ENCODE results near the gene FGFR1OP2. TPM values are rescaled to one million over a fixed set of nuclear protein-coding genes. Genes with fewer than 3 reads are reported as not detected.

Gene FGFR1OP2
- total and polyA plus RNA-seq, 4 donors = 11.9 to 76.0 (median 27.6) TPM

GRCh38 chr12:27012982-27013255, 74.6 kb downstream of the FGFR1OP2 start:
- no peak for DNase-seq (ENCODE audit: low spot score)
- Histone ChIP-seq H3K27ac (ENCODE audit: low read depth in 1 of 2, low read length in 2 of 2) (peak overlapping the region; percentile 87 to 99), H3K9ac (ENCODE audit: low read depth in 1 of 2, low read length in 2 of 2) (peak overlapping the region; percentile 77 to 91), H3K4me3 (ENCODE audit: low read depth in 1 of 3, low read length in 3 of 3) (peak overlapping the region in 2 of 3 donors; percentile 97 to 98), H3K27me3 (ENCODE audit: control insufficient read depth in 4 of 4, insufficient read depth in 4 of 4, low read length in 3 of 4) (no peaks in the 10 kb centered on the region), H3K9me3 (ENCODE audit: control insufficient read depth in 4 of 4, low read length in 3 of 4) (no peaks in the 10 kb centered on the region), H3K36me3 (ENCODE audit: control insufficient read depth in 4 of 4, insufficient read depth in 3 of 4, low read depth in 1 of 4, low read length in 3 of 4) (no peaks in the 10 kb centered on the region), H3K4me1 (ENCODE audit: control insufficient read depth in 4 of 4, insufficient read depth in 4 of 4, low read length in 3 of 4) (peaks cover 1 to 48% (median 26%) of the 10 kb centered on the region in 4 donors)
- 44% methylated on average over 5 of the region's 5 CpGs for WGBS
- TF ChIP-seq ZBTB33 (IDR thresholded peaks at IDR 0.05) (no peak), SP1 (IDR thresholded peaks at IDR 0.05) (no peak), TAF1 (conservative IDR thresholded peaks at IDR 0.05) (no peak), EGR1 (IDR thresholded peaks at IDR 0.05; ENCODE audit: low read depth in 2 of 2) (no peak), RXRA (IDR thresholded peaks at IDR 0.05) (no peak), HNF4G (IDR thresholded peaks at IDR 0.05) (no peak), HNF4A (conservative IDR thresholded peaks at IDR 0.05) (no peak)
- TF ChIP-seq, protein P1, sequence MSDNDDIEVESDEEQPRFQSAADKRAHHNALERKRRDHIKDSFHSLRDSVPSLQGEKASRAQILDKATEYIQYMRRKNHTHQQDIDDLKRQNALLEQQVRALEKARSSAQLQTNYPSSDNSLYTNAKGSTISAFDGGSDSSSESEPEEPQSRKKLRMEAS (IDR thresholded peaks at IDR 0.05) = no peak
- TF ChIP-seq, protein P2, sequence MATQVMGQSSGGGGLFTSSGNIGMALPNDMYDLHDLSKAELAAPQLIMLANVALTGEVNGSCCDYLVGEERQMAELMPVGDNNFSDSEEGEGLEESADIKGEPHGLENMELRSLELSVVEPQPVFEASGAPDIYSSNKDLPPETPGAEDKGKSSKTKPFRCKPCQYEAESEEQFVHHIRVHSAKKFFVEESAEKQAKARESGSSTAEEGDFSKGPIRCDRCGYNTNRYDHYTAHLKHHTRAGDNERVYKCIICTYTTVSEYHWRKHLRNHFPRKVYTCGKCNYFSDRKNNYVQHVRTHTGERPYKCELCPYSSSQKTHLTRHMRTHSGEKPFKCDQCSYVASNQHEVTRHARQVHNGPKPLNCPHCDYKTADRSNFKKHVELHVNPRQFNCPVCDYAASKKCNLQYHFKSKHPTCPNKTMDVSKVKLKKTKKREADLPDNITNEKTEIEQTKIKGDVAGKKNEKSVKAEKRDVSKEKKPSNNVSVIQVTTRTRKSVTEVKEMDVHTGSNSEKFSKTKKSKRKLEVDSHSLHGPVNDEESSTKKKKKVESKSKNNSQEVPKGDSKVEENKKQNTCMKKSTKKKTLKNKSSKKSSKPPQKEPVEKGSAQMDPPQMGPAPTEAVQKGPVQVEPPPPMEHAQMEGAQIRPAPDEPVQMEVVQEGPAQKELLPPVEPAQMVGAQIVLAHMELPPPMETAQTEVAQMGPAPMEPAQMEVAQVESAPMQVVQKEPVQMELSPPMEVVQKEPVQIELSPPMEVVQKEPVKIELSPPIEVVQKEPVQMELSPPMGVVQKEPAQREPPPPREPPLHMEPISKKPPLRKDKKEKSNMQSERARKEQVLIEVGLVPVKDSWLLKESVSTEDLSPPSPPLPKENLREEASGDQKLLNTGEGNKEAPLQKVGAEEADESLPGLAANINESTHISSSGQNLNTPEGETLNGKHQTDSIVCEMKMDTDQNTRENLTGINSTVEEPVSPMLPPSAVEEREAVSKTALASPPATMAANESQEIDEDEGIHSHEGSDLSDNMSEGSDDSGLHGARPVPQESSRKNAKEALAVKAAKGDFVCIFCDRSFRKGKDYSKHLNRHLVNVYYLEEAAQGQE (IDR thresholded peaks at IDR 0.05) = no peak

DNA sequence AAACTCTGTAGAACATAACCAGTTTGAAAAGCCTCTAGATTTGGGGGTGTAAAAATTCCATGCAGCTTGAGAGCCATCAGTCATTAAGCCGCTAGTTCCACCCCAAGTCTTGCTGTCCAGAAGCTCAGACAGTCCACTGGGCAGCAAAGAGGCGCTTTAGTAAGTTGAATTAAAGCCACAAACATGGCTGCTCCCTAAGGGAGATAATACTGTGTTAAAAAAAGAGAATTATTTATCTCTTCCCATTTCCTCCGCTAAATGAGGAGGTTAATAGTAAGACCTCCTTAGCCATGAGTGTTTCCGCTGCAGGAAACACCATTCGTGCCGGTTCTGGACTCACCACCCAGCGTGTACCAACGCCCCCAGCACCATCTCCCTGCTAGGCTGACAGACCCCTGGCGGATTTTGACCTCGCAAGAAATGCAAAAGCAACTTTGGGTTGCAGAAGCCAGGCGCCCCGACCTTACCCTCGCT, 75.4 kb downstream of the FGFR1OP2 start:
- Histone ChIP-seq H3K27ac (ENCODE audit: low read depth in 1 of 2, low read length in 2 of 2) (peak overlapping the region; percentile 87 to 99), H3K9ac (ENCODE audit: low read depth in 1 of 2, low read length in 2 of 2) (peak overlapping the region; percentile 77 to 91), H3K27me3 (ENCODE audit: control insufficient read depth in 4 of 4, insufficient read depth in 4 of 4, low read length in 3 of 4) (no peaks in the 10 kb centered on the region), H3K4me1 (ENCODE audit: control insufficient read depth in 4 of 4, insufficient read depth in 4 of 4, low read length in 3 of 4) (peaks cover 1 to 42% (median 26%) of the 10 kb centered on the region in 4 donors), H3K9me3 (ENCODE audit: control insufficient read depth in 4 of 4, low read length in 3 of 4) (no peaks in the 10 kb centered on the region), H3K36me3 (ENCODE audit: control insufficient read depth in 4 of 4, insufficient read depth in 3 of 4, low read depth in 1 of 4, low read length in 3 of 4) (no peaks in the 10 kb centered on the region), H3K4me3 (ENCODE audit: low read depth in 1 of 3, low read length in 3 of 3) (peak overlapping the region; percentile 96 to 98 (median 97))
- TF ChIP-seq FOXA2 (IDR thresholded peaks at IDR 0.05) = no peak
- peak; percentile 92 for TF ChIP-seq YY1 (IDR thresholded peaks at IDR 0.05)
- TF ChIP-seq, protein P3, sequence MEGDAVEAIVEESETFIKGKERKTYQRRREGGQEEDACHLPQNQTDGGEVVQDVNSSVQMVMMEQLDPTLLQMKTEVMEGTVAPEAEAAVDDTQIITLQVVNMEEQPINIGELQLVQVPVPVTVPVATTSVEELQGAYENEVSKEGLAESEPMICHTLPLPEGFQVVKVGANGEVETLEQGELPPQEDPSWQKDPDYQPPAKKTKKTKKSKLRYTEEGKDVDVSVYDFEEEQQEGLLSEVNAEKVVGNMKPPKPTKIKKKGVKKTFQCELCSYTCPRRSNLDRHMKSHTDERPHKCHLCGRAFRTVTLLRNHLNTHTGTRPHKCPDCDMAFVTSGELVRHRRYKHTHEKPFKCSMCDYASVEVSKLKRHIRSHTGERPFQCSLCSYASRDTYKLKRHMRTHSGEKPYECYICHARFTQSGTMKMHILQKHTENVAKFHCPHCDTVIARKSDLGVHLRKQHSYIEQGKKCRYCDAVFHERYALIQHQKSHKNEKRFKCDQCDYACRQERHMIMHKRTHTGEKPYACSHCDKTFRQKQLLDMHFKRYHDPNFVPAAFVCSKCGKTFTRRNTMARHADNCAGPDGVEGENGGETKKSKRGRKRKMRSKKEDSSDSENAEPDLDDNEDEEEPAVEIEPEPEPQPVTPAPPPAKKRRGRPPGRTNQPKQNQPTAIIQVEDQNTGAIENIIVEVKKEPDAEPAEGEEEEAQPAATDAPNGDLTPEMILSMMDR (IDR thresholded peaks at IDR 0.05; ENCODE audit: low read depth, low read length, missing input control) = no peak
- TF ChIP-seq, protein P2 (IDR thresholded peaks at IDR 0.05) = peak; percentile 67
- DNase-seq (ENCODE audit: low spot score) = no peak
- WGBS = under 1% methylated on average over 13 of the region's 13 CpGs

Measured in liver (tissue), 9 donors.